Endothelial cell of hepatic sinusoid (primary cell): Measurements from ENCODE around the gene ZFYVE28.
"Not testable (repeated sequence)": the region's sequence is repeated elsewhere in the genome, so short reads cannot be mapped to it uniquely, and the experiment has no call there.

Experiments used
- in situ Hi-C: cut with HindIII; loops from 2 replicates; pipeline ENCODE4 v1.10.0; 2017; ENCODE audit warnings: low sequenced_read_pairs

ZFYVE28 gene

DNA sequence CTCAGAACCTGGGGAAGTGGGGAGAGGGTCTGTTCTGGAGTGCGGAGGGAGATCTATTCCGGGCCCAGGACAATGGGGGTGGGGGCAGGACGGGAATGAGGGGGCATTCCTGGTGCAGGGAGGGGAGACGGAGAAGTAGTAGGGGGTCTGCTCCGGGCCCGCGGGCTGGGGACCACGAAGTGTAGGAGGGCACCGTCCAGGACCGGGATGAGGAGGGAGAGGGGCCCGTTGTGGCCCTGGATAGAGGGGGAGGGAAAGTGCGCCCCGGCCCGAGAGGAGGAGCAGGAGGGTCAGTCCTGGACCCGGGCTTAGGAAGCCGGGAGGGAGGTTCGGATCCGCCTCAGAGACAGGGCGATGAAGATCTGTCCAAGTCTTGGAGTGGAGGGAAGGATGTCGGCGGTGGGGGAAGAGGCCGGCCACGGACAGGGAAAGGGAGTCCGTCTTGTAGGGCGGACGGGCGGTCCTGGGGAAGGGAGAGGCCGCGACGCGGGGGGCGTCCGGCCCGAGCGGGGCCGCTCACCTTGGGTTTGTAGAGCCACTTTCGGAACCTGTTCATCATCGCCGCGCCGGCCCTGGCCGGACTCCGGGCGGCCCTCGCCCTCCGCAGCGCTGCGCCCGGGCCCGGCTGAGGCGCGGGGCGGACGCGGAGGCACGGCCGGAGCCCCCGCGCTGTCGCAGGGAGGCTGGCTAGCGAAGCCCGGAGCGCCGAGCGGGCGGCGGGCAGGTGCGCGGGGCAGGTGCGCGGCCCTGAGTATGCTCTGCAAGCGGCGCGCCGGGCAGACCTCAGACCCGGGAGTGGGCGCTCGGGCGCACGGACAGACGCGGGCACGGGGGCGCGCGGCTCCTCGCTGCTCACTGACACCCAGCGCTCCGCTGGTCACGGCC, at the start of gene ZFYVE28:
ZFYVE28 (minus strand) TSS at position 881 of the 885 bp plus-strand sequence; CDS start at position 559, 322 bp downstream.
- in situ Hi-C loops: no loop called here

DNA sequence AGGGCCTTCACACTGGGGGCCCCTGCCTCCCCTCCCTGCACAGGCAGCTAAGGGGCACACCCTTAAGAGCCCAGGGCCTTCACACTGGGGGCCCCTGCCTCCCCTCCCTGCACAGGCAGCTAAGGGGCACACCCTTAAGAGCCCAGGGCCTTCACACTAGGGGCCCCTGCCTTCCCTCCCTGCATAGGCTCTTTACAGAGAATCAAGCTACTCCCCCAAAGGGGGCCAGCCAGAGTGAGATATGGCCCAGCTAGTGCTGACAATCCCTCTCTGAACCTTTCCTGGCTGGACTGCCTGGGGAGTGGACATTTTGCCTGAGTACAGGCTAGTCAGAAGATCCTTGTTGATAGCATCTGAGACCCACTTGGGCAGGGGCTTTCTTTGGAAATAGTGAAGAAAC, 47.1 kb upstream of the ZFYVE28 start:
- in situ Hi-C loops: not testable (repeated sequence)

DNA sequence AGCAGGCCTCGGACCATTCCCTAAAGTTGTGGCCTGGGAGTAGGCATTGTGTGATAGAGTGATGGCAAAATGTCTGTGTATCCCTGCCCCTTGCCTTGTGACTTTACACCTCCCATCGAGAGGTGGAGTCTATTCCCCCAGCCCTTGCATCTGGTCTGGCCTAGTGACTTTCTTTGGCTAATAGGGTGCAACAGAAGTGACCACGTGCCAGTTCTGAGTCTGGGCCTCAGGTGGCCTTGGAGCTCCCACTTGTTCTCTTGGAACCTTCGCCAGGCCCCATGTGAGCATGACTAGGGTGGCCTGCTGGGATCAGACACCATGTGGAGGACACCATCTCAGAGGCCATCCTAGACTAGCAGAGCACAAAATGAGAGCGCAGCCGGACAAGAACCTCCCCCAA, 46.6 kb upstream of the ZFYVE28 start:
- in situ Hi-C loops: no loop called here

DNA sequence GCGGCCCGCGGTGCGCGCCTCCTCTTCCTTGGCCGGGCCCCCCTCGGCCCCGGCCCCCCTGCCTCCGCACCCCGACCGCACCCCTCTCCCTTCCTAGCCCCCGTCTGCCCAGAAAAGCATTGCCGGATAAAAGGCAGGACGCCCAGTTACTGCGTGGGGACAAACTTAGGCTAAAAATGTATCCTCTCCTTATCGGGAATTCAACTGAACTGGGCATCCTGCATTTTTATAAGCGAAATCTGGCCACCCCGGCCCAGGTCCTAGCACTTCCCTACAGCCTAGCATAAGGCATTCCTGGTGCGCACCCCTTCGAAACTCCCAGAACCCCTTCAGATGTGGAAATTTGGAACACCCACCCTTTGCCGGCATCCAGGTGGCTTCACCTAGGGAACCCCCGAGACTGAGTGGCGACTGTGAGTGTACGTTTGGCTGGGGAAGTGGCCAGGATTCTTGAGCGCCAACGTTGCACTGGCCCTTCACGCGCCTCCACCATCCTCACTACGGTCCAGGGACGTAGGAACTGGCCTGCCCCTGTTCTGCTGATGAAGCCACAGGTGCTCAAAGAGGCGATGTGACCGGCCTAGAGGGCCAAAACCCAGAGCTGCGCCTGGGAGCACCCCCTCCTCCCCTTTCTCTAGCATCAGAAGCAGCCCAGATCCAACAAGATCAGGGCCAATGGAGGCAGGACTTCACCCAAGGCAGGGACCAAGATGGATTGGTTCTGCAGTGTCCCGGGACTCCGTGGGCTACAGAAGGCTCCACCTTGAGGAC, 44.7 kb upstream of the ZFYVE28 start:
- in situ Hi-C loops: no loop called here

DNA sequence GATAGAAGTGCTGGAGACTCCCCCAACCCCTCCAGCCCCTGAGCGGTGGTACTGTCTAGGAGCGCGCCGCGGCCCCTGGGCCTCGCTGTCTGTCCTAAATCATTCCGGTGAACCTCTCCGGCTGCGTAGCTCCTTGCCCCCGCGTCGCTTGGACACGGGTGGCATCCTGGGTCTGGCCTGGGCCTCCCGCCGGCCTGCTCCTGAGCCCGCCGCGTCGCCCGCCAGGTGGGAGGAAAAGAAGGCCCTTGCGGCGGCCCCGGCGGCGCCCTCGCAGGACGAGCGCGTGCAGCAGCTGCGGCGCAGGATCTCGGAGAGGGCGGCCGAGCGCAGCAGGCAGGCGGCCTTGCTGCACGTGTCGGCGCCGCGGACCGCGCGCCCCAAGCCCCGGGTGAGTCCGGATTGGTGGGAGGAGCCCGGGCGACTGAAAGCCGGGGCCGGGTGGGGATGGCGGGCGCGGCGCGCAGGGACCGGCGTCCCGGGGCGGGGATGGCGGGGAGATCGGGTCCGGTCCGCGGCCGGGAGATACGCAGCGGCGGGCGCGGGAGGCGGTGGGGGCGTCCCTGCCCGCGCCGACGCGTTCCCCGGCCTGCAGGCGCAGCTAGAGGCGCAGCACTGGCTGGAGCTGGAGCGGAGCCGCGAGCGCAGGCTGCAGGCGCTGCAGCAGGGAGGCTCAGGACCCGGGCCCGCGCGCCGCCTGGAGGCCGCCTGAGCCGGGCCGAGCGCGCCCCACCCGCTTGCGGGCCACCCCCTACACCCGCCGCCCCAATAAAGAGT, 44.0 kb upstream of the ZFYVE28 start:
- in situ Hi-C loops: no loop called here

DNA sequence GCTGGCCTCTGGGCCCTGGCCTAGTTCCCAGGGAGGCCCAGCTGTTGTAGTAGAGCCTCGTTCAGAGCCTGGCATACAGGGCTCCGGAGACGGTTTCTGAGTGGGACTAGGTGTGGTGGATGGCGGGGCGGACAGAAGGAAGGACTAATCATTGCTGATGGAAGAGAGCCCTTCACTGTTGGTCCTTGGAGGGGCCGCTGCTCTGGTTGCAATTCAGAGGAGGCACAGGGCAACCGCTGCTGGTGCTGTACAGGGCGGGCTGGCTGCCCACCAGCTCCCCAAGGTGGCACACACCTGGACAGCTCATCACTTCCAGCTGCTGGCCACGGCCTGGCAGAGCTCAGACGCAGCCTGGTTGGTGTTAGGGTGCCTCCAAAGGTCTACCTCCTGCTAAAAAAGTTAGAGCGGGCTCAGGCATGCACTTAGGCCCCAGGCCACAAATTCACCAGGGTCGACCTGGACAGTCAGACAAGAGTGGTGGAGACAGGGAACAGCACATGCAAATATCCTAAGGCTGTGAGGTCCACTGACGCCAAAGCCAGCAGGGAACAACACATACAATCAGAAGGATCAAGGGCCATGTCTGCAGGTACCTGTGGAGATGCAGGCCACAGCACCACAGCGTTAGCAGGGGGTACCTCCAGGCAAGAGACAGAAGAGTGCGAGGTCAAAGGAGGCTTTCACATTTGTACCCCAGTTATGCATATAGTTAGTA, 43.0 kb upstream of the ZFYVE28 start:
- in situ Hi-C loops: no loop called here

DNA sequence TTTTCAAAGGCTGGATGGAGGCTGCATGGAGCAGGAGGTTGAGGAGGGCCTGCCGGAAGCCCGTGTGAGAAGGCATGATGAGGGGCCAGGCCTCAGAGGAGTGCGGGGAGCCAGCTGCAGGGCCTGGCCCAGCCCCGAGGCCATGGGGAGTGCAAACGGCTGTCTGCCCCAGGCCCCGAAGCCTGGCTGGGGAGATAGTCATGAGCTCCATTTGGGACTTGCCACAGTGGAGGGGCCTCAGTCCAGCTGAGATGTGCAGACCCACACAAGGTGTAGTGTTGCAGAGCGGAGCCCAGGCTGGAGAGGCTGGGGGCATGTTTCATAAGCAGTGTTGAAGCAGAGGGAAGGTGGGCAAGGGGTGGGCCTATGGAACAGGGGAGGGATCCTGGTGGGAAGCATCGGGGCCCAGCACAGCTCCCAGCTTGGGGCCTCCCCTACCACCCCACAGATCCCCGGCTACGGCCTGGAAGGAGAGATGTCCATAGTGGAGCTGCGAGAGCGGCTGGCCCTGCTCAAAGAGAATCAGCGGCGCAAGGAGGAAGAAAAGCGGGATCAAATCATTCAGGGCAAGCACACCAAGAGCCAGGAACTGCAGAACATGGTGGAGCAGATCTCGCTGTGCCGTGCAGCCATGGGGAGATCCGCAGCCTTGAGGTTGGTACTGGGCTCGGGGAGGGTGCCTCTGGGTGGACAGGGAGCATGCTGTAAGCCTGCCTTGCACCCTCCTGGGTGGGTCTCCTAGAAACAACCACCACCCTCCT, 41.3 kb upstream of the ZFYVE28 start:
- in situ Hi-C loops: no loop called here

DNA sequence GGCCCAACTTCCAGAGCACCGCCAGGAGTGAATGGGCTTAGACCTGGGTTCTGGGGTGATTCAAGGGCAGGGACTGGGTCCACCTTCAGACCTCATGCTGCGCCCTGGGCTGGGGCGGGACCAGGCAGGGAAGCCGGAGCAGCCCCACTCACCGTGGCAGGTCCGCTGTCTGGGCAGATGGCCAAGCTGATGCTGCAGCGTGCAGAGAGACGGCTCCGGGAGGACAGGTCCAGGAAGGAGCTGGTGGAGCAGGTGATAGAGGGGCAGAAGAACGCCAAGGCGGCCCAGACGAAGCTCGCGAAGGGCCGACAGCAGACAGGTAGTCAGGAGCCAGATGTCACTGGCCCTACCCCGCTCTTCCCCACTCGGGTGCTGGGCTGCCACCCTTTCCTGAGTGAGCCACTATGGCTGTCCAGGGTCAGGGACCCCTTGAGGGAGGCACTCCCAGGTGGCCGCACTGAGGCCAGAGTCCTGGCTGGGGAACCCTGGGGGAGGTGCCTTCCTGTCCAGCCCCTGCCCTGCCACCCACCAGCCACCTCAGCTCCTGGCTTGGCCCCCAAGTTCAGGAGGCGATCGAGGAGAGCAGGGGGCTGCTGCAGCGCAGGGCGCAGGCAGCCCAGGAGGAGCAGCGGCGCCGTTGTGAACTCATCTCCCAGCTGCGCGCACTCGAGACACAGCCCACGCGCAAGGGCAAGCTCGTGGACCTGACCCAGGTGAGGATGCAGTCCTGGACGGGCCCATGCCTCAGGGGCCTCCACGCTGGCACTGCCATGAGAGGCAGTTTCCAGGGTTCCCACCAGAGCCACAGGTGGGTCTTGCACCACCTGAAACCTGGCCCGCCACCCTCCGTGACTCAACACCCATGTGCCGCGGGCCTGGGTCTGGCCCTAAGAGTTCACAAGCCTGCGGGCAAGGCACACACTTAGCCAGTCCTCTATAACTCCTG, 40.4 kb upstream of the ZFYVE28 start:
- in situ Hi-C loops: no loop called here

DNA sequence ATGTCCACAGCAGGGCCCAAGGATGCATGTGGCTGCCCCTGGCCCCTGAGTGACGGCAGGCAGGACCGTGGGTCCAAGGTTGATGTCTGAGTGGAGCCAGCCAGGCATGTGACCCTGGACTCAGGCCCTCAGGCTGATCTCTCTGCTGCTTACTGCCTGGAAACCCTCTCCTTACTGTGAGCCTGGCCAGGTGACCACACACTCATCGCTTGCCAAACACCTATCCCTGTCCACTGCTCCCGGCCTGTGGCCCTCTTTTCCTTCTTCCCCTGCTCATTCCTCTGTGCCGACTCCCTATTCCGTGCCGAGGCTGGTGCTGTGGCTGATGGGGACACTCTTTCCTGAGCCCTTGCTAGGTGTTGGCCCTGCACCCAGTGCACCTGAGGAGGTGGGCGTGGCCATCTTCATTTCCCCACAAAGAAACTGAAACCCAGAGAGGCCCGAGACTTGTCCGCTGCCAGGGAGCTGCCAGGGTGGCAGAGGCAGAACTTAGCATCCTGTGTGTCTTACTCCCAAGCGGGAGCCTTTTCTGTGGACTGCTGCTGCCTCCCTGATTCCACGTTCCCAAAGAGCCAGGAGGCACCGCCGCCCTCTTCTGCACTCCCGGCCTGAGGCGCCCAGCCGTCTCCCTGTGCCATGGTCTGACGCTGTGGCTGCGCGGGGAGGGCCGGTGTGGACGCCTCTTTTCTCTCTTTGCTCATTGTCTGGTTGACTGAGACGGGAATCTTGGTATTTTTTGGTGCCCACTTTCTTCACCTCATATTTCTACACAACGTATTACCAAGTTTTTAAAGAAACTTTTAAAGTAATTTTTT, 39.2 kb upstream of the ZFYVE28 start:
- in situ Hi-C loops: no loop called here

DNA sequence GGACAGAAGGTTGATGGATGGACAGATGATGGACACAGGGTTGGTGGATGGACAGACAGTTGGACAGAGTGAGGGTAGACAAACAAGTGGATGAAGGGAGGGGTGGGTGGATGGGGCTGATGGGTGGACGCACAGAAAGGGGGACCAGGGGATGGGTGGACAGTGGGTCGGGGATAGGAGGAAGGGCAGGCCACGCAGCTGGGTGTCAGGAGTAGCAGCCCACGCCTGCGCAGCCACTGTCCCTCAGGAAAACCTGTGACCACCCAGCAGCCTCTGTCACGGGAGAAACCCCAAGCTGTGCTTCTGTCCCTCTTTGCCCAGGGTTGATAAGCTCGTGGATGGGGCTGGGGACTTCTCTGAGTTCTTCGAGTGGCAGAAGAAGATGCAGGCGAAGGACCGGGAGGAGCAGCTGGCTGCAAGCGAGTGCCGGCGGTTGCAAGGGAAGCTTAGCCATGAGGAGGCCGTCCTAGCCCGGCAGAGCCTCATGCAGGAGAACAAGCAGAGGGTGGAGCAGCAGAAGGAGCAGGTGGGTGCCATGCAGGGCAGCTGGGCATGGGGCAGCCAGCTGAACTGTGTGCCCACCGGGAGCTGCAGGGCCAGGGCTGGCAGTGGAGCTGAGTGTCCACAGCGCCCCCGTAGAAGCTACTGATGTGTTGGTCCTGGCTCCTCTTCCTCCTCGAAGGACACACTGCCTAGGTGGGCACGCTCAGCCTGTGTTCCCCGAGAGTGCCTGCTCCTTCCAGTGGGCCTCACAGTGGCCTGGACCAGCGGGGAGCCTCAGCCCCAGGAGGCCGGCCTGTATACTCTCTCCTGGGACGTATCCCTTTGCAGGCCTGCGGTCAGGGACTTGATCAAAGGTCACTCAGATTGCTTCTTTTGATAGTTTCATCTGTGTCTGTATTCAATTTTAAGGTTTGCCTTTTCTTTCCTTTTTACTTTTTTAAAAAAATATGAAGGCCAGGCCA, 33.7 kb upstream of the ZFYVE28 start:
- in situ Hi-C loops: loop anchor here (5.0 kb wide), 1 partner anchor 45 kb away; no protein-coding TSS in a partner anchor

DNA sequence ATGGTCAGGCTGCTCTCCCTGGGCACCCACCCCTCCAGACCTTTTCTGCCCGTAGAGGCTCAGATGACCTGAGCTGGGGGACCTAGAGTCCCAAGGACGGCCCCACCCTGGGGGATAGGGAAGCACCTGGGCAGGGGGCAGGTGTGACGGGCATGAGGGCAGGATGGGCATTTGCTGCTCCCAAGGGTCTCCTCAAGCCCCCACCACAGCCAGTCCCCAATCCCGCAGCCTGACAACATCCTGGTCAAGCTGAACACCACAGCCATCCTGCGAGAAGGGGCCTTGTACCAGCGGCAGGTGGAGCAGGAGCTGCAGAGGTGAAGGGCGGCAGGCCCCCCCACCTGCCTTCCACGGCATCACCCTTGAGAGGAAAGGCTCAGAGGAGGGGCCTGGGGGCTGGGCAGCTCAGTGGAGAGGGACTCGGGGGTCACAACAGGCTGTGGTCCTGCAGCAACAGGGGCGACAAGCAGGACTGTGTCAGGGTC, 32.6 kb upstream of the ZFYVE28 start:
- in situ Hi-C loops: loop anchor here (5.0 kb wide), 1 partner anchor 46 kb away; no protein-coding TSS in a partner anchor

DNA sequence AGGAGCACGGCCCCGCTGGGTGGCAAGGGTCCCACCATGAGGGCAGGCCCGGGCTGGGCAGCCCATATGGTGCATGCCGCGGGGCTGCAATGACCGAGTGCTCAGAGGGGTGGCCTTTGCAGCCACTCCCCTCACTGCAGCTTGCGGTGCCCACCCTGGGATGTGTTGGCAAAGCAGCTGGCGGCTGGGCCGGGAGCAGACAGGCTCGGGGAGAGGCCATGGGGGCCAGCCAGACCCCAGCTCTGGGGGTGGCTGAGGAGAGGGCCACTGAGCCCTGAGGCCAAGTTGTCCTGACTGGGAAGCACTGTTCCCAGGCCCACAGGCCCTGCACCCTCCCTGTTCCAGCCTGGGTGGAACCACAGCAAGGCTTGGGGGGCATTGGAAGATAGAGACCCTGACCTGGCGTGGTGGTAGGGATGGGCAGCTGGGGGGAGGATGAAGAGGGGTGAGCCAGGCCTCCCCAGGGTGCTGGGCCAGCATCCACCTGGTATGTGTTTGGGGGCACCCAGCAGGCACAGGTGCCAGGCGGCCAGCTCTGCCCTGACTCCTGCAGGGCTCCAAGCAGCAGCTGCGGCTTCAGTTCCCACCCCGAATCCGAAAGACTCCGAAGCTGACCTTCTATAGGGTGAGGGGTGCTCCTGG, 32.1 kb upstream of the ZFYVE28 start:
- in situ Hi-C loops: loop anchor here (5.0 kb wide), 1 partner anchor 47 kb away; no protein-coding TSS in a partner anchor

DNA sequence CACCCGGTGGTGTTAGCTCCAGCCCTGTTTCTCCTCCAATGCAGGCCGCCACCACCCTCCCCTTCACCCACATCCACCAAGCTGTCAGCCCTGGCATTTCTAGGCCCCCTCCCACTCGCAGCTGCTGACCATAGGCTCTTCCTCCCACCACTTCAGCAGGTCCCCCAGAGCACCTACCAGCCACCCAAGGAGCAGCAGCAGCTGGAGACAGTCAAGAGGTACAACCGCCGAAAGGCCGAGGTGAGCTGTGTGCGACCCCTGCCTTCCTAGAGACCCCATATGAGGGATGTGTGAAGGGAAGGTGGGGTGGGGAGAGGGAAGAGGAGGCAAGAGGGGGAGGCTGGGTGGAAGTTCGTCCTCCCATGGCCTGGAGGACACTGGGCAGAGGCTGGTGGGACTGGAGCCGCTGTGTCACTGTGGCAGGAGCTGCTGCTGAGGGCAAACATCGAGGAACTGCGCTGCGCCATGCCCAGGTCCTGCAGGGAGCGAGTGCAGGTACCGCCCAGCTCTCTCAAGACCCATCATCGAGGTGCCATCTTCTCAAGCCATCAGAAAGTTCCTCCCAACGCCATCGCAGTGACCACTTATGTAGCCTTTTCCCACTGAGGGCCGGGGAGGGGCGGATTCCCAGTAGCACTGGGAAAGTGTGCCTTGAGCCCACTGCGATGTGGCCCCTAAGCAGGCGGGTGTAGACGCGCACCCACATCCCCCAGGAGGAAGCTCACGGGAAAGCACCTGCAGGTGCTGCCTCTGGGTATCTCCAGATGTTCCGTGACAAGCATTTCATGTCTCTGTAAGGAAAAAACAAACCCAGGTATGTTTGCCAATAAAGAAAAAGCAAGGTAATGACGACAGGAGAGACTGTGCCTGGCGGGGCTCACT, 31.3 kb upstream of the ZFYVE28 start:
- in situ Hi-C loops: loop anchor here (5.0 kb wide), 1 partner anchor 48 kb away; no protein-coding TSS in a partner anchor

DNA sequence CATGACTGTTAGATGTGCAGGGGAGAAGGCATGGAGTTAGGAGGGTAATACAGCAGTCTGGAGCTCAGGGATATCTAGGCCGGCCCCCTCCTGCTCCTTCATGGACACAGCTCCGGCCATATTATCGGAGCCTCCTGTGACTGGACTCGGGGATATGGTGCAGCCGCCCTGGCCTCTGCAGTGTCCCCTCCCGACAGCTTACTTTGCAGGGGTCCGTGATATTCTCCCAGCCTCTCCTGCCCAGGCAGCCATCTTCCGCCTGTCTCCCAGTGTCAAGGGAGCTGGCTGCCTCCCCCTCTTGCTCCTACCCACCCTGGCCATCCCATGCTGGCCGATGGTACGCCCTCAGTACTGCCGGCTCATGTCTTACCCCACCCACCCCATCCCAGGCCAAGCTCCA, 30.6 kb upstream of the ZFYVE28 start:
- in situ Hi-C loops: no loop called here

DNA sequence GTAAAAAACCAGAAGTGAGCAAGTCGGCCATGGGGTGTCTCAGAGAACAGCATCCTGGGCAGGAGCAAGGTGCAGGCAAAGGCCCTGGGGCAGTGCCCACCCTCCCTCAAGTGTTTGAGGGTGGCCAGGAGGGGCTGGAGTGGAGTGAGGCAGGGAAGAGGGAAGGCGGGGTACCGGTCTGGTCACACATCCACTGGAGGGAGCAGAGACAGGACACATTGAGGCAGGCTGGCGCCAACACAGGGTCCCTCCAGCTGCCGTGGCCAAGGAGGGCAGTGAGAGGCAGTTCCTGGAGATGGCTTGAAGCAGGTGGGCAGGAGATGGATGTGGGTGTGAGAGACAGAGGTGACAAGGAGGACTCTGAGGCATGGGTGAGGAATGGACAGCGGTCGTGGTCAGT, 30.1 kb upstream of the ZFYVE28 start:
- in situ Hi-C loops: no loop called here
